K562 (cell line): ENCODE results near the gene IL15RA. TPM values are rescaled to one million over a fixed set of nuclear protein-coding genes. Genes with fewer than 3 reads are reported as not detected.
A peak's percentile ranks its signal among the peaks of the same experiment; 100 is the strongest.

Experiments used
- CXXC5 ChIP-seq: fragments of 250-450 bp; sonication (Bioruptor Pico); IDR thresholded peaks from 2 replicates; pipeline ENCODE4 v1.8.0; 2022; ENCODE audit warnings: inconsistent platforms, mild to moderate bottlenecking, moderate library complexity
- E2F1 ChIP-seq: sonication (generic); formaldehyde crosslinking; IDR thresholded peaks from 2 replicates; pipeline ENCODE4 v1.8.1; 2023; ENCODE audit warnings: mild to moderate bottlenecking, missing genetic modification reagents, moderate library complexity
- GABPB1 ChIP-seq: sonication (generic); formaldehyde crosslinking; IDR thresholded peaks from 2 replicates; pipeline ENCODE4 v1.8.0; 2022; ENCODE audit warnings: mild to moderate bottlenecking, missing genetic modification reagents
- GABPB2 ChIP-seq: fragments of 250-450 bp; sonication (Bioruptor Pico); conservative IDR thresholded peaks from 2 replicates; pipeline ENCODE4 v1.5.1; 2021; ENCODE audit warnings: mild to moderate bottlenecking
- HEY1 ChIP-seq: fragments of 250-450 bp; sonication (Bioruptor Pico); IDR thresholded peaks from 2 replicates; pipeline ENCODE4 v1.5.0; 2020; ENCODE audit warnings: mild to moderate bottlenecking, moderate library complexity, borderline replicate concordance
- HMGN3 ChIP-seq: IDR thresholded peaks from 2 replicates; pipeline ENCODE4 v1.6.1; 2011; ENCODE audit warnings: borderline replicate concordance, low read depth, mild to moderate bottlenecking, mixed read lengths, low read length; ENCODE audit not compliant: insufficient read length; ENCODE audit errors: extremely low read depth
- MAFG ChIP-seq: fragments of 450-650 bp; conservative IDR thresholded peaks from 2 replicates; pipeline ENCODE4 v1.6.1; 2016; ENCODE audit warnings: missing genetic modification characterization, missing compliant biosample characterization
- MAZ ChIP-seq, 2 experiments: fragments of 450-650 bp in 1 of 2; sonication (generic) in 1 of 2; formaldehyde crosslinking; IDR thresholded peaks in 1 of 2; conservative IDR thresholded peaks in 1 of 2; 2 replicates each; pipeline versions ENCODE4 v1.4.0 to v1.5.0; 2020; ENCODE audit warnings: mild to moderate bottlenecking in 1 of 2, missing genetic modification reagents in 1 of 2
- MEF2D ChIP-seq: conservative IDR thresholded peaks from 2 replicates; pipeline ENCODE4 v1.6.1; 2016; ENCODE audit warnings: low read depth, missing genetic modification characterization, missing compliant biosample characterization
- MNT ChIP-seq, 2 experiments: fragments of 450-650 bp; conservative IDR thresholded peaks; 2 replicates each; pipeline ENCODE4 v1.6.1; 2017; ENCODE audit warnings: mild to moderate bottlenecking in 2 of 2, moderate library complexity in 2 of 2
- NR4A1 ChIP-seq, 2 experiments: fragments of 250-450 bp in 1 of 2; fragments of 450-650 bp in 1 of 2; sonication (Bioruptor Pico) in 1 of 2; IDR thresholded peaks; 2 replicates each; pipeline versions ENCODE4 v1.4.0 to v1.6.1; 2016 to 2020; ENCODE audit warnings: mild to moderate bottlenecking in 2 of 2, missing compliant biosample characterization in 1 of 2, missing genetic modification characterization in 1 of 2, moderate library complexity in 1 of 2
- PPARD ChIP-seq: fragments of 250-450 bp; sonication (Bioruptor Pico); IDR thresholded peaks from 2 replicates; pipeline ENCODE4 v1.8.0; 2022; ENCODE audit warnings: inconsistent platforms, mild to moderate bottlenecking, moderate library complexity
- RAD21 ChIP-seq, 2 experiments: fragments of 250-450 bp in 1 of 2; fragments of 450-650 bp in 1 of 2; sonication (Bioruptor Pico) in 1 of 2; formaldehyde crosslinking in 1 of 2; IDR thresholded peaks in 1 of 2; conservative IDR thresholded peaks in 1 of 2; 2 replicates each; pipeline versions ENCODE4 v1.4.0 to v1.8.0; 2020 to 2022; ENCODE audit warnings: mild to moderate bottlenecking in 2 of 2, moderate library complexity in 1 of 2
- SNIP1 ChIP-seq: fragments of 450-650 bp; IDR thresholded peaks from 2 replicates; pipeline ENCODE4 v1.7.1; 2017; ENCODE audit warnings: low read depth, mild to moderate bottlenecking
- STAG1 ChIP-seq: sonication (generic); formaldehyde crosslinking; IDR thresholded peaks from 2 replicates; pipeline ENCODE4 v1.5.0; 2020; ENCODE audit warnings: missing genetic modification reagents, borderline replicate concordance
- TAF7 ChIP-seq: fragments of 450-650 bp; IDR thresholded peaks from 2 replicates; pipeline ENCODE4 v1.6.1; 2016; ENCODE audit warnings: missing genetic modification characterization, missing compliant biosample characterization
- TARDBP ChIP-seq: fragments of 450-650 bp; IDR thresholded peaks from 2 replicates; pipeline ENCODE4 v1.6.1; 2016
- TFAM ChIP-seq: fragments of 250-450 bp; sonication (Bioruptor Pico); conservative IDR thresholded peaks from 2 replicates; pipeline ENCODE4 v1.5.0; 2021; ENCODE audit warnings: mild to moderate bottlenecking, moderate library complexity
- THAP7 ChIP-seq: fragments of 250-450 bp; sonication (Bioruptor Pico); IDR thresholded peaks from 2 replicates; pipeline ENCODE4 v1.5.0; 2021
- TOE1 ChIP-seq, 2 experiments: fragments of 450-650 bp in 1 of 2; sonication (generic) in 1 of 2; formaldehyde crosslinking in 1 of 2; IDR thresholded peaks; 2 replicates each; pipeline versions ENCODE4 v1.7.1 to v1.8.0; 2016 to 2022; ENCODE audit warnings: borderline replicate concordance in 2 of 2, mild to moderate bottlenecking in 2 of 2, antibody characterized with exemption in 1 of 2, inconsistent platforms in 1 of 2, low read depth in 1 of 2, missing genetic modification reagents in 1 of 2, moderate library complexity in 1 of 2
- U2AF1 ChIP-seq: fragments of 200-400 bp; formaldehyde crosslinking; optimal IDR thresholded peaks from 2 replicates; pipeline ENCODE3; 2017; ENCODE audit warnings: mild to moderate bottlenecking, low read depth, low read length, moderate library complexity
- ZBTB2 ChIP-seq: fragments of 450-650 bp; IDR thresholded peaks from 2 replicates; pipeline ENCODE4 v1.6.1; 2016; ENCODE audit warnings: antibody characterized with exemption
- ZNF444 ChIP-seq: fragments of 250-450 bp; sonication (Bioruptor Pico); IDR thresholded peaks from 2 replicates; pipeline ENCODE4 v1.4.0; 2020; ENCODE audit warnings: mild to moderate bottlenecking, moderate library complexity
- ZNF57 ChIP-seq: fragments of 450-650 bp; formaldehyde crosslinking; IDR thresholded peaks from 2 replicates; pipeline ENCODE4 v1.4.0; 2020; ENCODE audit warnings: mild to moderate bottlenecking, moderate library complexity
- polyA plus RNA-seq, 8 experiments: library from polyadenylated mRNA; depleted of rRNA in 4 of 8; stranded (reverse) in 5 of 8; unstranded in 3 of 8; fragments of >200 nt; fragmentation: Nextera tagmentation in 2 of 8; fragmentation: Illumina TruSeq in 1 of 8; extraction: Ambion mirVana in 2 of 8; extraction: Trizol in 1 of 8; gene quantifications; 2 replicates each; pipeline versions ENCODE4 v1.2.1 to v1.2.3, GENCODE V29; 2011 to 2014; ENCODE audit warnings: inconsistent platforms in 1 of 8, missing spikeins in 1 of 8
- total RNA-seq, 7 experiments: library from RNA; depleted of rRNA in 6 of 7; stranded (reverse); fragments of >200 nt in 6 of 7; fragmentation: Illumina TruSeq in 2 of 7; extraction: Trizol in 2 of 7; gene quantifications; 2 replicates each; pipeline versions ENCODE4 v1.2.1 to v1.2.3, GENCODE V29; 2011 to 2021; ENCODE audit warnings: low replicate concordance in 1 of 7

The IL15RA gene
- total and polyA plus RNA-seq, 9 of the 15 experiments (the other 6 are each of a cell fraction or from before 2014, with no cell fraction given): 1.2 to 11.7 (median 8.0) TPM

GRCh38 chr10:5981529-5981928, 4.2 kb upstream of the IL15RA start (continued):
- no peak for TF ChIP-seq MNT (conservative IDR thresholded peaks at IDR 0.05)
- TF ChIP-seq STAG1 (CRISPR knock-in tag): no peak
- no peak for TF ChIP-seq ZBTB2
- no peak for TF ChIP-seq GABPB2 (CRISPR knock-in tag)
- no peak for TF ChIP-seq TOE1 (IDR thresholded peaks at IDR 0.05; ENCODE audit: borderline replicate concordance)
- TF ChIP-seq TOE1 (CRISPR knock-in tag; IDR thresholded peaks at IDR 0.05; ENCODE audit: borderline replicate concordance, low read depth): no peak
- no peak for TF ChIP-seq E2F1 (CRISPR knock-in tag)
- no peak for TF ChIP-seq HEY1 (CRISPR knock-in tag)
- TF ChIP-seq ZNF57 (CRISPR knock-in tag): no peak
- TF ChIP-seq U2AF1: no peak
- no peak for TF ChIP-seq PPARD (CRISPR knock-in tag)
- TF ChIP-seq NR4A1 (CRISPR knock-in tag; IDR thresholded peaks at IDR 0.05): no peak
- TF ChIP-seq NR4A1 (tag; IDR thresholded peaks at IDR 0.05): no peak
- TF ChIP-seq TARDBP: no peak
- TF ChIP-seq TFAM (CRISPR knock-in tag): no peak
- no peak for TF ChIP-seq ZNF444
- TF ChIP-seq MAZ (CRISPR knock-in tag; conservative IDR thresholded peaks at IDR 0.05 in 1 of 2, IDR thresholded peaks at IDR 0.05 in 1 of 2): no peak
- TF ChIP-seq THAP7: no peak
- no peak for TF ChIP-seq GABPB1 (CRISPR knock-in tag)
- TF ChIP-seq MAFG (tag): peak; percentile 17; the same call in 1 of the 2 replicates
- no peak for TF ChIP-seq RAD21 (CRISPR knock-in tag; conservative IDR thresholded peaks at IDR 0.05 in 1 of 2, IDR thresholded peaks at IDR 0.05 in 1 of 2)
- no peak for TF ChIP-seq TAF7 (tag)
- no peak for TF ChIP-seq SNIP1
- TF ChIP-seq CXXC5 (CRISPR knock-in tag): peak; percentile 57
- no peak for TF ChIP-seq HMGN3
- no peak for TF ChIP-seq MEF2D (tag)
